Heart left ventricle (tissue), 13 donors: ENCODE results near the gene BTRC.

Experiments used
- POLR2A ChIP-seq, 2 donors: fragments of 450-650 bp; IDR thresholded peaks; one replicate each; pipeline ENCODE4 v1.6.1; 2017; ENCODE audit warnings: antibody characterized with exemption in 2 of 2, mild to moderate bottlenecking in 2 of 2, moderate library complexity in 2 of 2
- TF ChIP-seq, protein P1 (sequence below), 12 donors: fragments of 200-600 bp; sonication (generic) in 4 of 12; IDR thresholded peaks; one replicate each; pipeline versions ENCODE4 v1.5.0 to v1.8.0; 2018 to 2022; ENCODE audit warnings: antibody characterized with exemption in 12 of 12, mild to moderate bottlenecking in 5 of 12
- donor health status: ischemic (EF 13 %, LVEDD 7.1; RV severe dilation, severe dysfunction).
- donor health status: DM: no; HTN: yes; CAD: no.
- donor health status: DM: no; HTN: no; CAD: no.
- donor health status: ischemic (EF 25% LVEDD 6.9; RV normal size, moderate dysfunction).
- donor health status: ischemic (EF 25% LVEDD 5.7; RV mildly dilated, moderate dysfunction).
- donor health status: ischemic (EF 35%, LVEDD 5.7; RV mildly dilated, moderate dysfunction).
- donor health status: nonischemic (EF 11% LVEDD 7.7; RV severe dilation, severe dysfunction).
- donor health status: DM: yes; HTN: yes; CAD: no.
- donor health status: PGD.
- donor health status: ischemic (EF 29% LVEDD 5.4; RV normal size, mild dysfunction).
- donor health status: nonischemic (EF 23%, LVEDD 6.1; RV moderate dilation, normal function).

DNA sequence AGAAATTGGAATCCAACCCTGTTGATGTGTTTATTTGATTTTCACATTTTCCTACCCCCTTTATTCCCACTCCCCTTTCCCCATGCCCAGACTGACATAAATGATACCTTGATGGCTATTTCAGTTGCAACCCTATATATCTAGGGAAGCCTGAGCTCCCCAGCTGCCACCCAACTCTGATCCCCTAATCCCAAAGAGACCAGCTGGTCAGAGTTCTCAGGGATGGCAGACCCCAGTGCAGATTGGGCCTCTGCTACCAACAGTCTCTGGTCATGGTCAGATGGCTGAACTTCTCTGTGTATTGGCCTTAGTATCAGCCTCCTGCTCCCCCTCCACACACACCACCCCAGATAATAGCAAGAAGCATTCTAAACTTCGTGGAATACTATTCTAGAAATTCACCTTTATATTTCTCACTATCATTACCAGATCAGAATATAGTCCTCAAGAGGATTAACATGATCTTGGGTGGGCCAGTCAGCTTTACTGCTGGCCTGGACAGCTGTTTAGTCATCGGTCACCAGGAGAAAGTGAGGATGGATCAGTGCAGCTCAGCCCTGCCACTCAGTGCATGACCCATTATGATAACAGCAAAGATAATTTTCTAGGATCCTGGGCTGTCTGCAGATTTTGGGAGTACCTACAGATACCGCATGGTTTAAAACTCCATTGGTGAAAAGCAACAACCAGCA is 24.5 kb upstream of the BTRC start:
- TF ChIP-seq POLR2A (IDR thresholded peaks at IDR 0.05), result no peak
- TF ChIP-seq, protein P1, sequence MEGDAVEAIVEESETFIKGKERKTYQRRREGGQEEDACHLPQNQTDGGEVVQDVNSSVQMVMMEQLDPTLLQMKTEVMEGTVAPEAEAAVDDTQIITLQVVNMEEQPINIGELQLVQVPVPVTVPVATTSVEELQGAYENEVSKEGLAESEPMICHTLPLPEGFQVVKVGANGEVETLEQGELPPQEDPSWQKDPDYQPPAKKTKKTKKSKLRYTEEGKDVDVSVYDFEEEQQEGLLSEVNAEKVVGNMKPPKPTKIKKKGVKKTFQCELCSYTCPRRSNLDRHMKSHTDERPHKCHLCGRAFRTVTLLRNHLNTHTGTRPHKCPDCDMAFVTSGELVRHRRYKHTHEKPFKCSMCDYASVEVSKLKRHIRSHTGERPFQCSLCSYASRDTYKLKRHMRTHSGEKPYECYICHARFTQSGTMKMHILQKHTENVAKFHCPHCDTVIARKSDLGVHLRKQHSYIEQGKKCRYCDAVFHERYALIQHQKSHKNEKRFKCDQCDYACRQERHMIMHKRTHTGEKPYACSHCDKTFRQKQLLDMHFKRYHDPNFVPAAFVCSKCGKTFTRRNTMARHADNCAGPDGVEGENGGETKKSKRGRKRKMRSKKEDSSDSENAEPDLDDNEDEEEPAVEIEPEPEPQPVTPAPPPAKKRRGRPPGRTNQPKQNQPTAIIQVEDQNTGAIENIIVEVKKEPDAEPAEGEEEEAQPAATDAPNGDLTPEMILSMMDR (IDR thresholded peaks at IDR 0.05), result no peak
